A549 treated with GW870086 at 1 μM for 4 hours (cell line): ENCODE results near the gene OTUD1. TPM values are rescaled to one million over a fixed set of nuclear protein-coding genes. Genes with fewer than 3 reads are reported as not detected.

Source experiments
- total RNA-seq: library from RNA; stranded (reverse); fragments of 200-300 nt; extraction: Qiagen RNA extraction; gene quantifications from 5 replicates; pipeline ENCODE4 v1.2.3, GENCODE V29; 2022; ENCODE audit warnings: low read depth

Gene OTUD1
- total RNA-seq: 2.5 to 3.8 TPM (median 3.3 TPM) in 5 replicates

GRCh38 chr10:23438547-23439451 lies at the start of gene OTUD1:
Gene OTUD1, plus strand, starts transcription at chr10:23439075. Its CDS starts 383 bp downstream, at chr10:23439458.

Other genes with a start within 250 kb of the OTUD1 start
- not detected in 5 replicates for gene PTF1A, start 246.8 kb upstream of the OTUD1 start, total RNA-seq
- 0.05 to 0.17 TPM (median 0.08 TPM) in 3 of 5 replicates, not detected in the others for gene C10orf67, start 94.3 kb upstream of the OTUD1 start, total RNA-seq